Left ventricle myocardium superior (tissue), 1 donor: ENCODE results near the gene LAMC3. TPM values are rescaled to one million over a fixed set of nuclear protein-coding genes. Genes with fewer than 3 reads are reported as not detected.

Experiments used
- ATAC-seq: fragments of 200-7000 bp; cut with Tn5 transposase; one replicate; pipeline ENCODE4 v1.9.1; 2020; ENCODE audit warnings: mild to moderate bottlenecking, moderate library complexity
- DNase-seq: peaks from one replicate; pipeline ENCODE4 v3.0.0-alpha.2; 2020
- intact Hi-C: fragments of 100-400 bp; cut with micrococcal nuclease; formaldehyde crosslinking; loops from one replicate; pipeline ENCODE4 v1.11.0; 2022
- long read RNA-seq: library from polyadenylated mRNA; unstranded; transcript quantifications from one replicate; pipeline ENCODE4 v2.0.0, GENCODE V29; 2021
- total RNA-seq: library from RNA; stranded (reverse); fragmentation: NEBNext Ultra II Directional; extraction: Animal tissue kit (Norgen Biotek cat#: 25700); gene quantifications from one replicate; pipeline ENCODE4 v1.2.1, GENCODE V29; 2021
- donor health status: DM: no; HTN: yes; CAD: no; lungs with severe emphysema.

LAMC3 gene
- total RNA-seq: 0.07 TPM
- long read RNA-seq: 0 reads

DNA sequence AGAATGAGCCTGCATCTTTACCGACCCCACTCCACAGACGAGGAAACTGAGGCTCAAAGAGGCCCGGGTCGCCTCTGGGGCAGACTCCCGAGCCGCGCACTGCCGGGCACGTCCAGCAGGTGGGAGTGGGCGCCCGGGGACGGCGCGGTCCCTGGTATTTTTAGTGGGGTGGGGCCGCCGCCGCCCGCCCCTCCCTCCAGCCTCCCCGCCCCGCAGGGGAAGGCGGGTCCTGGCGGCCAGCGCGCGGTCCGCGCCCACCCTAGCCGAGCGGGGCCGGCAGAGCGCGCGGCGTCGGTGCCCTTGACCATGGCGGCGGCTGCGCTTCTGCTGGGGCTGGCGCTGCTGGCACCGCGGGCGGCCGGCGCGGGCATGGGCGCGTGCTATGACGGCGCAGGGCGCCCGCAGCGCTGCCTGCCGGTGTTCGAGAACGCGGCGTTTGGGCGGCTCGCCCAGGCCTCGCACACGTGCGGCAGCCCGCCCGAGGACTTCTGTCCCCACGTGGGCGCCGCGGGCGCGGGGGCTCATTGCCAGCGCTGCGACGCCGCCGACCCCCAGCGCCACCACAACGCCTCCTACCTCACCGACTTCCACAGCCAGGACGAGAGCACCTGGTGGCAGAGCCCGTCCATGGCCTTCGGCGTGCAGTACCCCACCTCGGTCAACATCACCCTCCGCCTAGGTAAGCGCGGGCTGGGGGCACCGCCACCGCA is at the start of gene LAMC3:
LAMC3 (plus strand) TSS at position 266 of the 710 bp plus-strand sequence; CDS start at position 307, 41 bp downstream.
- intact Hi-C loops: no loop called here
- DNase-seq (no peak), ATAC-seq (peak; percentile 57)

DNA sequence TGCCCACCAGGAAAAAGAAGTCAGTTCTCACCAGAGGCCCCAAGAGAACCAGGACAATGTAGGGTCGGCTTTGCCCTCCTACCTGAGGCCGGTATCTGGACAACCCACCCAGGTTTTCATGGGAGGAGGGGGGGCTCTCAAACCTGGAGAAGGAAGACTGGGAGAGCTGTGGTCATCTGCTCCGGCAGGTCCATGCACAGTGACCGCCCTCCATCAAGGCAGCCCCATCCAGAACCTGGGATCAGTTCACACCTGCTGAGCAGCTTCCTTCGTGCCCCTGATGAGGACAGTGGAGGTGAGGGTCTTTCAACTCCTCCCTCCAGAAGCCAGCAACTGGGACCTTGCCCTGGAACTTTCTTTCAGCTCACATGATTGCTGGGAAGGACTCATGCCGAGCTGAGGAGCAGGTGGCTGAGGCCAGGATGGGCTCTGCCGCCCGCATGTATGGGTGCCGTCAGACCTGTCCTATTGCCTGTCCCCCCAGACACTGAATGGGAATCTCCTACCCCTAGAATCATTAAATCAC is 49.1 kb upstream of the LAMC3 start:
- ATAC-seq (no peak), DNase-seq (no peak)
- intact Hi-C loops: no loop called here

DNA sequence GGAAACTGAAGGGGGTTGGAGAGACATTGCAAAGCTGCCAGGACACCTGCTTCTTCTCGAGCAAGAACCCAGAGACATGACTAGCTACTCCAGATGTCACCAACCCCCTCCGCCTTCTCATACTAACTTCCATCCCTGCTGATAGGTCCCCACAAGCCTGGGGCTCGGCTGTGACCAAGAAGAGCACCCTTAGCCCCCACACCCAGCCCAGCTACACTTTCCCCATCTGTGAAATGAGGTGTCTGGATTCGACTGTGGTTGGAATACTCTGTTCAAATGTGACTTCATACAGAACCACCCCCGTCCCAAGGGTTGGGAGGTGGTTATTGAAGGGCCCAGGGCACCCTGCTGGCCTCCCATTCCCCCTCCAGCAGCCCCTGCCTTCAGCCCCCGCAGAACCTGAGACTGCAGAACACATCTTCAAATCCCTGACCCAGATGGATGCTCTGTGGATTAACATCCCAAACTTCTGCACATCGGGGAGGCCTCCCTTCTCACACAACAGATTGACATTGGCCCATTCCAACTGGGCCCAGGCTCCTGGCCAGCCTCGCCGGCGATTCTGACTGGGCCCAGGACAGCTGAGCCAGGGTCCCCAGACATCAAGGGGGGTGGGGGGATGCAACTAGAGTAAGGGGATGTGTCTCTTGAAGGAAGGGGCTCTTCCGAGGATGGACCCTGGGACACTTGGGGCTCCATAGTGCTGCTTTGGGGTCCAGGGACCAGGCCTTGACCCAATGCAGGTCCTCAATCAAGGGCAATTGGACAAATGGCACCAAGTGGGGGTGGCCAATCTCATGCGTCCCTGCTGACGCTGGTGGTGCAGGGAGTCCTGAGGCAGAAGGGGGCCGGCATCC is 48.2 kb upstream of the LAMC3 start:
- ATAC-seq (no peak), DNase-seq (no peak)
- intact Hi-C loops: no loop called here

DNA sequence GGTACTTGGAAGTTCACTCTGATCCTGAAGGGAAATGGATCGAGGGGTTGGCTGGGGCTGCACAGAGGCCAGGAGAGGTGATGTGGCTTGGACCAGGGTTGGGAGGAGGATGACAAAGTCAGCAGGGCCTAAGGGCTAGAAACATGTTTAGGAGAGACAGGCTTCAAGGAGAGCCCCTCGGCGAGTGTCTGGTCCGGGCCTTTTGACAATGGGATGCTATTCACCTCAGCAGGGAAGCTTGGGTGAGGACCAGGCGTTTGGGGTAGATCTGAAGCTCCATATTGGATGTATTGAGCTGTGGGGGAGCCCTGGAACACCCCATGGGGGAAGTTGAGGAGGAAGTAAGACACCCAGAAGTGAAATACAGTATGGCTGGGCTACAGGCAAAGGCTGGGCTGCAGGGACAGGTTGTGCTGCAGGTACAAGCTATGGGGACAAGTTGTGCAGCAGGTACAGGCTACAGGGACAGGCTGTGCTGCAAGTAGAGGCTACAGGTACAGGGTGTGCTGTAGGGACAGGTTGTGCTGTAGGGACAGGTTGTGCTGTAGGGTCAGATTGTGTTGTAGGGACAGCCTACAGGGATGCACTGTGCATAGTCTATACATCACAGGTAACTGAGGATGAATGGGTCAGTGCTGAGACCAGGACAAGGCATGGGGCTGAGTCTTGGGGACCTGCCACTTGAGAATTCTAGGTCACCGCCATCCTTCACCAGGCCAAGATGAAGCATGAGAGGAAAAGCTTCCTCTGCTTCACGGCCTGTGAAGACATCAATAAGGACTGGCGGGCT is 47.3 kb upstream of the LAMC3 start:
- intact Hi-C loops: no loop called here
- DNase-seq (no peak), ATAC-seq (no peak)

DNA sequence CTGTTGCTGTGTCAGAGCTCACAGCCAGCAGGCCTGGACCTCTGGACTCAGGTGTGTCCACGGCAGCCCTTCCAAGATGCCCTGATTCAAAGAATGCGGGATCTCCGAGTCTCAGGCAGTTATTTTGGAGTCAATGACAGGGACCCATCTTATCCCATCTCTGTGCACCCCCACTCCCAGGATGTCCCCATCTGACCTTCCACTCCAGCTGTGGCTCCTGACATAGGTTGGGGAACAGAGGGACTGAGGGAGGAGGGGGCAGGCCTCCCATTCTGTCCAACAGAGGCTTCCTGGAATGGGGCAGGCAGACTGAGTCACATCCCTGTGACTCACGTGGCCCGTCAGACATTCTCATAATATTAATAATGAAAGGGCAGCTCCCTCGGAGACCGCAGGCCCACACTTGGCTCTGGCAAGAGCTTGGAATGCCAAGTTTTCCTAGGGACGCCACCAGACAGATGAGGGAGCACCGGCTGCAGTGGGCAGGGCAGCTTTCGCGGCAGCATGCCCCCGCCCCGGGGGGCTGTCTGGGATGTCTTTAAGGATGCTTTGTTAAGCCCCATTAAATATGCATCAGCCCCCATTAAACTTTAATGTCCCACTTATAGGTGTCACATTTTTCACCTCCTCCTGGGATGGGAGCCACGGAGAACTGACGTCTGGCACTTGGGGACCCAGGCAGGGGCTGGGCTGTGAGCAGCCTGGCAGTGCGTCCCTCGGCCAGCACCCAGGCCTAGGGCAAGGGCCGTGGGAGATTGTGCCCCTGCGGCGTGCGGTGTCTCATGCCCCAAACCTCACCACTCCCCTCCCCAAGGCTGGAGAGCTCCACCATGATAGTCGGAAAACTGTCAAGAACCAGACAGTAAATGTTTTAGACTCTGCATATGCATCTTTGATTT is 46.3 kb upstream of the LAMC3 start:
- ATAC-seq: peak; percentile 35
- no peak for DNase-seq
- intact Hi-C loops: no loop called here

DNA sequence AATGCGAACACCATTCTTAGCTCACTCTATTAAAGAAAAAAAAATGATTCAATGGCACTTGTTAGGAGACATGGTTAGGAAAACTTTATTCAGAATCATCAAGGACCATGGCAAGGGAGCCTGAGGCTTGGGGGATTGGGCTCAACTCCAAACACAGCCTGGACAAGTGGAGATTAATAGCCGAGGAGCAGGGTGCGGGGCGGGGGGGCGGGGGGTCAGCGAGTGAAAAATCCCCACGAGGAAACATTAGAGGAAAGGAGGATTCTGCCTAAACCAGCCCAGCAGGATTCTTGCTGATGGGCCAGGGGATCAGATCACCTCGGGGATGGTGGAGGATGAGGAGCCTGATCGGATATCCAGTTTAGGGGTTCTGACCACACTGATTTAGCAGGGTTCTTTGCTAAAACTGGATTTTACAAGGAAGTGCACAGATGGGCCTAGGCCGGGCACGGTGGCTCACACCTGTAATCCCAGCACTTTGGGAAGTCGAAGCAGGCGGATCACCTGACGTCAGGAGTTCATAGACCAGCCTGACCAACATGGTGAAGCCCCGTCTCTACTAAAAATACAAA is 45.6 kb upstream of the LAMC3 start:
- intact Hi-C loops: no loop called here
- DNase-seq (no peak), ATAC-seq (no peak)

DNA sequence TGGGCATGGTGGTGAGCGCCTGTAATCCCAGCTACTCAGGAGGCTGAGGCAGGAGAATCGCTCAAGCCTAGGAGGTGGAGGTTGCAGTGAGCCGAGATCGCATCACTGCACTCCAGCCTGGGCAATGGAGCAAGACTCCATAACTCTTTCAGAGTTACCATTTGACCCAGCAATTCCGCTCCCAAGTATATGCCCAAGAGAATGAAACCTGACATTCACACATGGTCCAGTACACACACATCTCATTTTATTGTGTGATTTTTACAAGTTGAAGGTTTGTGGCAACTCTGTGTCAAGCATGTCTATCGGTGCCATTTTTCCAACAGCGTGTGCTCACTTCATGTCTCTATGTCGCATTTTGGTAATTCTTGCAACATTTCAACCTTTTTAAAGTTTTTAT is 45.1 kb upstream of the LAMC3 start:
- DNase-seq (no peak), ATAC-seq (no peak)
- intact Hi-C loops: no loop called here

DNA sequence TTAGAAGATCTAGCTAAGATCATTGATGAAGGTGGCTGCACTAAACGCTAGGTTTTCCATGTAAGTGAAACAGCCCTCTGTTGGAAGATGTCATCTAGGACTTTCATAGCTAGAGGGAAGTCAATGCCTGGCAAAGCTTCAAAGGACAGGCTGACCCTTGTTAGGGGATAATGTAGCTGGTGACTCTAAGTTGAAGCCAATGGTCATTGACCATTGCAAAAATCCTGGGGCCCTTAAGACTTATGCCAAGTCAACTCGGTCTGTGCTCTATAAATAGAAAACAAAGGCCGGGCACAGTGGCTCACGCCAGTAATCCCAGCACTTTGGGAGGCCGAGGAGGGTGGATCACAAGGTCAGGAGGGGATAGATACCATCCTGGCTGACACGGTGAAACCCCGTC is 43.3 kb upstream of the LAMC3 start:
- ATAC-seq: peak; percentile 84

DNA sequence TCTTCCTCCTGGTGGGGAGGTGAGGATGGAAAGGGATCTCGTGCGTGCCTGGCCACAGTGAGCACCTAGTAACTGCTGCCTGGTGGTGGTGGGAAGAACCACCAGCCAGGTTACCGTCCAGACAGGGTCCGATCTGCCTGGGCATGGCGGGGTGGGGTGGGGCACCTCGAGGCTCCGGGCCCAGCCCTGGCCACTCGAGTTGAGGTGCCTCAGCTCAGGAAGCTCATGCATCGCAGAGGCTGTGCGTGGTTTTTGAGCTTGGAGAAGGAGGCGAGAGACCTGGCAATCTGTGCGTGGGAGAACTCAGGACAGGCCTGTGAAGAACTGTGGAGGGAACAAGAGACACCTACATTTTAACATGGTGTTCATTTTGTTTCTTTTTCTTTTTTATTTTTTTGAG is 38.9 kb upstream of the LAMC3 start:
- intact Hi-C loops: no loop called here
- DNase-seq (no peak), ATAC-seq (no peak)

More for the DNA sequence above, 43.3 kb upstream of the LAMC3 start:
- intact Hi-C loops: no loop called here
- no peak for DNase-seq

DNA sequence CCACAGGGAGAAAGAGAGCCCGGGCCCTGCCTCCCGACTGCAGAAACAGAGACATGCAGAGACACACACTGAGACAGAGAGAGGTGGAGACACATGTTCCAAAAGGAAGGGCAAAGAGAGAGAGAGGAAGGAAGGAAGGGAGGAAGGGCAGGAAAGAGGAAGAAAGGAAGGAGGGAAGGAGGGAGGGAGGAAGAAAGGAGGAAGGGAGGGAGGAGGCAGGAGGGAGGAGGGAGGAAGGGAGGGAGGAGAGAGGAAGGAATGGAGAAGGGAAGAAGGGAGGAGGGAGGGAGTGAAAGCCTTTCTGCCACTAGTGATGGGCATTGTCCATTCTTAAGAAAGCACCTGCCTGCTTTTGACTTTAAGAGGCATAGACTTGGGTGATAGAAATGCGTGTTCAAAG is 38.1 kb upstream of the LAMC3 start:
- ATAC-seq (no peak), DNase-seq (no peak)
- intact Hi-C loops: no loop called here

DNA sequence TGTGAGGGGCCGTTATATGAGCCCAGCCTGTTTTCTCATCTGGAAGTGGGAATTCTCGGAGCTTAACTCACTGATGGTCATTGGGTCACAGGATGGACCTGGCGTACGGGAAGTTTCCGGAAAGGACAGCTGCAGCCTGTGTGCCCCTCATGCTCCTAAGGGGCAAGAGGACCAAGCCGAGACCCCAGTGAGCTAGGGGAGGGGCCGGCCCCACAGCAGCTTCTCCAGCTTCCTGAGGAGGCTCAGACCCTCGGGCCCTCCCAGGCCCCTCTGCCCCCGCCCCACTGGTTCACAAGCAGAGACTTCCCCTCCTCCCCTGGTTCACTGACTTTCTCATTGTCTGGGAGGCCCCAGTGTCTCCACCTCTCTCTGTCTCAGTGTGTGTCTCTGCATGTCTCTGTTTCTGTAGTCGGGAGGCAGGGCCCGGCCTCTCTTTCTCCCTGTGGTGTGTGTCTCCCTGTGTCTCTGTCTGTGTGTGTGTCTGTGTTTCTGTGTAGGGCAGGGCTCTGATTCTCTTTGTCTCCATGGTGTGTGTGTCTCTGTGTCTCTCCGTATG is 37.6 kb upstream of the LAMC3 start:
- no peak for DNase-seq
- intact Hi-C loops: no loop called here
- no peak for ATAC-seq

DNA sequence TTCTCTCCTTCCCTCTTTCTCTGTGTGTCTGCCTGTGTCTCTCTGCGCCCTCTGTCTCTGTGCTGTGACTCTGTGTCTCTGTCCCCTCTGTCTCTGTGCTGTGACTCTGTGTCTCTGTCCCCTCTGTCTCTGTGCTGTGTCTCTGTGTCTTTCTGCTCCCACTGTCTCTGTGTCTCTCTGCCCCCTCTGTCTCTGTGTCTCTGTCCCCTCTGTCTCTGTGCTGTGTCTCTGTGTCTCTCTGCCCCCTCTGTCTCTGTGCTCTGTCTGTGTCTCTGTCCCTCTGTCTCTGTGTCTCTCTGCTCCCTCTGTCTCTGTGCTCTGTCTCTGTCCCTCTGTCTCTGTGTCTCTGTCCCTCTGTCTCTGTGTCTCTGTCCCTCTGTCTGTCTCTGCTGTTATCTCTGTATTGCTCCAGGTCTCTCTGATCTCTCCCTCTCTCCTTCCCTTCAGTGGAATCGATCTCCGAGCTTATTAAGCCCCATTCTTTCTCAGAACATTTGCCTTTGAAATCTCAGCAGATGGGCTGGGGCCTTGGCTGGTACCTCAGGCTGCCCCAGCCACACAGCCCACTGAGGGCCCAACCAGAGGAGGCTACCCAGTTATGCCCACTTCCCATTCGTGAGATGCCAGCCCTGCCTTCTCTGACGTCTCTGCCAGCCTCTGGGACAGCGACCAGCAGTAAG is 36.6 kb upstream of the LAMC3 start:
- intact Hi-C loops: no loop called here
- DNase-seq: no peak

DNA sequence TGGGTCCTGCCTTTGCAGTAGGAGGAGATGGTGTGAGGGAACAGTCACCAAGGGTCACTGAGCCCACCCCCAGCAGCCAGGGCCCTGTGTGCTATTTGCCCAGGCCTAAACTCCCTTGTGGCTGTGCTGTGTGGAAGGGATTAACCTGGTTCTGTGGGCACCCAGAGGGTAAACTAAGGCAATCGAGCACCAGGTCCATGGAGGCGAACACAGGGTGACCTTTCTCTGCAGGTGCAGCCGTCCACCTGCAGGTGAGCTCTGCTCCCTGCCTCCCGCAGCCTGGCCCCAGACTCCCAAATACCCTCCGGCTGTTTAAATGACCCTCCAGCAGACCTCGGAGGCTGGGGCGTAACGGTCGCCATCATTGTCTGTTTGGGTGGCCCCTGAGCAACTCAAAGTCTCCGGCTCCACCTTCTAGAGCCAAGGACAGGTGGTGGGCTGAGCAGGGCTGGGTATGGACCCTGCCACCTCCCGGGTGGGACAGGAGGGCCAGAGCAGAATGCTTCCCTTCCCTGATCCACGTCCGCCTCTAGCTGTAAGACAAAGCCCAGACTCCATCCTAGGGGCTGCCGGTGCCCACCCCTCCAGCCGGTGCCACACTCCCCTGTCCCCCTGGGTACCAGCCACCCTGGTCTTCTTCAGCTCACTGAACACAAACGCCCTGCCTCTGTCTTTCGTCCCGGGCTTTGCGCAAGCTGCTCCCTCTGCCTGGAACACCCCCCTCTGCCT is 35.9 kb upstream of the LAMC3 start:
- ATAC-seq (no peak), DNase-seq (no peak)
- intact Hi-C loops: no loop called here

More for the DNA sequence above, 36.6 kb upstream of the LAMC3 start:
- no peak for ATAC-seq

DNA sequence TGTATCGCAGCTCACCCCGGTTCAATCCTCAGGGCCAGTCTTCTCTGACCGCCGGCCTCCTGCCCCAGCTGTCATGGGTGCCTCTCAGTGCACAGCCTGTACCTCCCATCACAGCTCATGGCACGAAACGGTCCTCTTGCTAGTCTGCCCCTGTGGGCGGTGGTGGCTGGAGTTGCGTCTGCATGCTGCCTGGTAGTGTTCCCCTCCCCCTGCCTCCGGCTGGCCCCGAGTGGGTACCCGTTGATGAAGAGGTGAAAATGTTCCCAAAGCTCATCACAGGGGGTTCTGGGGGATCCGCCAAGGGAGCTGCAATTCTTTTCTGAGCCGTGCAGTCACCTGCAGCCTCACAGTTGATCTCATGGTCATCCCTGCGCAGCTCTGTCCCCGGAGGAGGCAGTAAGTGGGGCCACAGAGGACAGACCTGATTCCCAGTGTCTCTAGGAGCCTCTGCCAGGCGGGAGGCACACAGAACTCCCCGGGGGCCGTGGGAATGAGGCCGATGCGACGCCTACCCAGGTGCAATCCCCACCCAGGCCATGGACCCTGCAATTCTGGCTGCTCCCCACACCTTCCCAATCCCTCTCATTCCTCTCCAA is 35.2 kb upstream of the LAMC3 start:
- no peak for DNase-seq
- intact Hi-C loops: no loop called here
- no peak for ATAC-seq

DNA sequence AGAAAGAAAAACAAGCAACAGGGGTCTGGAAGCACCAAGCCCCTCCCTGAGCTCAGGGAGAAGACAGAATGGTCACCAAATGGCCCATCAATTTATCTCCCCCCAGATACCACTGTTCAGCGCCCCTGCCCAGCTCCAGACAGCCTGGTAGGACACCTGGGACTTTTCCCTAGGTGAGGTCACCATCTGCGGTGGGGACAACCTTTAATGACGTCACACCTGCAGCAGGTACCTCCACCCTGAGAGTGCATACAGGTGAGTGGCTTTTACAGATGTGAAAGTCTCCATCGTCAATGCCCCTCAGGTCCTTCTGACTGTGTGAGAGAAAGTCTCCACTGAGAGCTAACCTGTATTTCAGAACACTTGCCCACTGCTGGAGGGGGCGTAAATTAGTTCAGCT is 34.3 kb upstream of the LAMC3 start:
- ATAC-seq (no peak), DNase-seq (no peak)
- intact Hi-C loops: no loop called here

DNA sequence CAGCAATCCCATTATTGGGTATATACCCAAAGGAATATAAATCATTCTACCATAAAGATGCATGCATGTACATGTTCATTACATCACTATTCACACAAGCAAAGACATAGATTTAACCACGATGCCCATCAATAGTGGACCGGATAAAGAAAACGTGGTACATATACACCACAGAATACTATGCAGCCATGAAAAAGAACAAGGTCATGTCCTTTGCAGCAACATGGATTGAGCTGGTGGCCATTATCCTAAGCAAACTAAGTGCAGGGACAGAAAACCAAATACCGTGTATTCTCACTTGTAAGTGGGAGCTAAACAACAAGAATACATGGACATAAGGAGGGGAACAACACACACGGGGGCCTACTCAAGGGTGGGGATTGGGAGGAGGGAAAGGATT is 33.8 kb upstream of the LAMC3 start:
- no peak for DNase-seq
- ATAC-seq: no peak
- intact Hi-C loops: no loop called here
